ENCODE results near the gene MC1R.

DNA sequence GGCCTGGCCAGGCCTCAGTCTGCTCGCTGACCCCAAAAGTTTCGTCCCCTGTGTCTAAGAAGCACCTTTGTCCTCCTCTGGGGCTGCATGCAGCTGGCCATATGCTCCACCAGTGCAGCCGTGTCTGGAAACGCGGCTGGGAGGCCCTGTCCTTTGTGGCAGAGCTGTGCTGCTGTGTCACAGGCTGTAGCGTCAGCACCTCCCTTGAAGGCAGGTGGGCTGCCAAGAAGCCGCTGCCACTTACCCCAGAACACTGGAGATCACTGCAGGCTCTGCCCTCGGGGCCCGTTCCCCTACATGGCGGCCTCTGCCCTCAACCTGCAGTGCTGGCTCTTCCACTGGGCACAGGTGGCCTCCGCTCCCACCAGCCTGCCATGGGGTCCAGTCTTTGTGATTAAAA, 15.7 kb upstream of the MC1R start:
- TF ChIP-seq, protein P1, sequence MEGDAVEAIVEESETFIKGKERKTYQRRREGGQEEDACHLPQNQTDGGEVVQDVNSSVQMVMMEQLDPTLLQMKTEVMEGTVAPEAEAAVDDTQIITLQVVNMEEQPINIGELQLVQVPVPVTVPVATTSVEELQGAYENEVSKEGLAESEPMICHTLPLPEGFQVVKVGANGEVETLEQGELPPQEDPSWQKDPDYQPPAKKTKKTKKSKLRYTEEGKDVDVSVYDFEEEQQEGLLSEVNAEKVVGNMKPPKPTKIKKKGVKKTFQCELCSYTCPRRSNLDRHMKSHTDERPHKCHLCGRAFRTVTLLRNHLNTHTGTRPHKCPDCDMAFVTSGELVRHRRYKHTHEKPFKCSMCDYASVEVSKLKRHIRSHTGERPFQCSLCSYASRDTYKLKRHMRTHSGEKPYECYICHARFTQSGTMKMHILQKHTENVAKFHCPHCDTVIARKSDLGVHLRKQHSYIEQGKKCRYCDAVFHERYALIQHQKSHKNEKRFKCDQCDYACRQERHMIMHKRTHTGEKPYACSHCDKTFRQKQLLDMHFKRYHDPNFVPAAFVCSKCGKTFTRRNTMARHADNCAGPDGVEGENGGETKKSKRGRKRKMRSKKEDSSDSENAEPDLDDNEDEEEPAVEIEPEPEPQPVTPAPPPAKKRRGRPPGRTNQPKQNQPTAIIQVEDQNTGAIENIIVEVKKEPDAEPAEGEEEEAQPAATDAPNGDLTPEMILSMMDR (conservative IDR thresholded peaks at IDR 0.05; ENCODE audit: low read depth, low read length), result no peak
- no peak for TF ChIP-seq EZH2 (IDR thresholded peaks at IDR 0.05; ENCODE audit: borderline replicate concordance, low read depth, low read length, poor library complexity, severe bottlenecking)
